Cardiac fibroblast (primary cell): Measurements from ENCODE around the gene CHST8.

ENCODE experiments used
- DNase-seq, 2 donors: peaks; one replicate each; pipeline versions ENCODE4 v3.0.0 to v3.0.0-alpha.2; 2010; ENCODE audit warnings: low read depth in 2 of 2
- H3K4me3 ChIP-seq, 2 donors: replicated peaks in 1 of 2; 1 replicate in 1 of 2; 2 replicates in 1 of 2; pipeline ENCODE4 v1.5.1; 2011; ENCODE audit warnings: low read depth in 2 of 2, low read length in 2 of 2, mild to moderate bottlenecking in 2 of 2, moderate library complexity in 1 of 2
- CTCF ChIP-seq: IDR thresholded peaks from one replicate; pipeline ENCODE4 v1.5.1; 2011; ENCODE audit warnings: low read depth, mild to moderate bottlenecking, low read length, inconsistent platforms

Gene CHST8

GRCh38 chr19:33665776-33666595, 44.2 kb downstream of the CHST8 start:
- DNase-seq, result no peak
- no peak for TF ChIP-seq CTCF
- no peak overlapping the region for H3K4me3 ChIP-seq

GRCh38 chr19:33667141-33667650, 45.4 kb downstream of the CHST8 start:
- TF ChIP-seq CTCF, result no peak
- DNase-seq, result no peak
- H3K4me3 ChIP-seq, result no peak overlapping the region

DNA sequence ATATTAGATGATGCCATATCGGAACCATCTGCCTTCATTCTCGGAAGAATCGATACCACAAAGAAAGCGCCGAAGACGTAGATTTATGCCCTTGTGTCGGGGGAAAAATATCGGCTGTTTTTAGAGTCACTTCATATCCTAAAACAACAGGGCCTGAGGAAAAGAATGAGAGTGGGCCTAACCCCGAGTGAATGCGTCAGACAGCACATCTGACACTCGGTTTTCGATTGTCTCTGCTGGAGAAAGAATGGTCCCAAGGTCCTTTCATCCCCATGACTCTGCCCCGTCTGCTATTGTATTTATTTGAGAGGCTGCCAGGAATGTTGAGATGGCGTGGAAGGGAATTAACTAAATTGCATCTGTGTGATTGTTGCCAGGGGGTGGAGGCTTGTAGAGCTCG, 46.1 kb downstream of the CHST8 start:
- DNase-seq, result no peak
- H3K4me3 ChIP-seq, result no peak overlapping the region
- TF ChIP-seq CTCF, result no peak

DNA sequence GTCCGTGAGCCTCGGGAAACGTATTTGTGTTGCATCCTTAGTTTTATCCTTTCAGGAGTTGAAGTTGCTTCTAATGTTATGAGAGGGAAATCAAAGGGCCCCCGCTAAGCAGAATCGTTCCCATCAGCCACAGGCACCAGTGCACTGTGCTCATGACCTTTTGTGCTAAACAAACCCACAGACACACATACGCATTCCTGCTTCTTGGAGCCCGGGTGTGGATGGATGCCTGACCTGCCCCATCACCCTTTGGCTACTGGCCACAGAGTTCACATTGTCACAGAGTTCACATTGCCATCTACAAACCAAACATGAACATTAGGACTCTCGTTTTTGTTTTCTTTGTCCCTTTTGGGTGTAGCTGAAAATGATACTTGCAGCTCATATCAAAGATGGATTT, 47.2 kb downstream of the CHST8 start:
- DNase-seq, result no peak
- TF ChIP-seq CTCF, result no peak
- no peak overlapping the region for H3K4me3 ChIP-seq

GRCh38 chr19:33669376-33669775, 47.6 kb downstream of the CHST8 start:
- H3K4me3 ChIP-seq, result no peak overlapping the region
- no peak for TF ChIP-seq CTCF
- no peak for DNase-seq

GRCh38 chr19:33670398-33670797, 48.6 kb downstream of the CHST8 start:
- H3K4me3 ChIP-seq, result no peak overlapping the region
- TF ChIP-seq CTCF, result no peak
- no peak for DNase-seq
